Measurements from ENCODE around the gene NUP43.

The NUP43 gene

DNA sequence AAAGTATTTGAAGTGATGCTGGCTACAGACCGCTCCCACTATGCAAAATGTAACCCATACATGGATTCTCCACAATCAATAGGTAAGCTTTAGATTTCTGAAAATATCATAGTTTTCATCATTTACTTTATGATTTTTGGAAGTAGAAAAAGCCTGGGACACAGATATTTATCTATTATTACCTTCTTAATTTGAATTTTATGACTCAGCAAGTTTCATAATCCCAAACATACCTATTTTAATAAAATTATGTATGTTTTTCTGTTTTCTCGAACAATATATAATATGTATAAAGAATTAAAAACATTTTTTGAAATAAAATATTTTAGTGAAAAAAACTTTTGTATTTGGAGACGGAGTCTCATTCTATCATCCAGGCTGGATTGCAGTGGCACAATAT is 24.9 kb upstream of the NUP43 start:
- TF ChIP-seq, protein P1, sequence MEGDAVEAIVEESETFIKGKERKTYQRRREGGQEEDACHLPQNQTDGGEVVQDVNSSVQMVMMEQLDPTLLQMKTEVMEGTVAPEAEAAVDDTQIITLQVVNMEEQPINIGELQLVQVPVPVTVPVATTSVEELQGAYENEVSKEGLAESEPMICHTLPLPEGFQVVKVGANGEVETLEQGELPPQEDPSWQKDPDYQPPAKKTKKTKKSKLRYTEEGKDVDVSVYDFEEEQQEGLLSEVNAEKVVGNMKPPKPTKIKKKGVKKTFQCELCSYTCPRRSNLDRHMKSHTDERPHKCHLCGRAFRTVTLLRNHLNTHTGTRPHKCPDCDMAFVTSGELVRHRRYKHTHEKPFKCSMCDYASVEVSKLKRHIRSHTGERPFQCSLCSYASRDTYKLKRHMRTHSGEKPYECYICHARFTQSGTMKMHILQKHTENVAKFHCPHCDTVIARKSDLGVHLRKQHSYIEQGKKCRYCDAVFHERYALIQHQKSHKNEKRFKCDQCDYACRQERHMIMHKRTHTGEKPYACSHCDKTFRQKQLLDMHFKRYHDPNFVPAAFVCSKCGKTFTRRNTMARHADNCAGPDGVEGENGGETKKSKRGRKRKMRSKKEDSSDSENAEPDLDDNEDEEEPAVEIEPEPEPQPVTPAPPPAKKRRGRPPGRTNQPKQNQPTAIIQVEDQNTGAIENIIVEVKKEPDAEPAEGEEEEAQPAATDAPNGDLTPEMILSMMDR (conservative IDR thresholded peaks at IDR 0.05; ENCODE audit: low read length) = no peak
- H3K4me3 ChIP-seq (ENCODE audit: low read length) = no peak overlapping the region
- no peak for DNase-seq (ENCODE audit: low read depth)

DNA sequence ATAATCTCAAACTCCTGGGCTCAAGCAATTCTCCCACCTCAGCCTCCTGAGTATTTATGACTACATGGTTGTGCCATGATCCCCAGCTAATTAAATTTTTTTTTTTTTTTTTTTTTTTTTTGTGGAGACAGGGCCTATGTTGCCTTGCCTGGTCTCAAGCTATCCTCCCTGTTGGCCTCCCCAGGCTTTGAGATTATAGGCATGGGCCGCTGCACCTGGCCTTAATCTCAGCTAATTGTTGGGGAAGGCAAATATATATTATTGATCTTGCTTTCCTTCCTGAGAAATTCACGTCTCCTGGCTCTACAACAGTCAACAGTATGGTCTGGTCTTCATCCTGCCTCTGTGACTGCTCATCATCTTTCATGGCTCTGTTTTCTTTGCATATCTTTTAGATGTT is 23.3 kb upstream of the NUP43 start:
- H3K4me3 ChIP-seq (ENCODE audit: low read length) = no peak overlapping the region
- DNase-seq (ENCODE audit: low read depth) = no peak
- TF ChIP-seq, protein P1 (conservative IDR thresholded peaks at IDR 0.05; ENCODE audit: low read length) = no peak

DNA sequence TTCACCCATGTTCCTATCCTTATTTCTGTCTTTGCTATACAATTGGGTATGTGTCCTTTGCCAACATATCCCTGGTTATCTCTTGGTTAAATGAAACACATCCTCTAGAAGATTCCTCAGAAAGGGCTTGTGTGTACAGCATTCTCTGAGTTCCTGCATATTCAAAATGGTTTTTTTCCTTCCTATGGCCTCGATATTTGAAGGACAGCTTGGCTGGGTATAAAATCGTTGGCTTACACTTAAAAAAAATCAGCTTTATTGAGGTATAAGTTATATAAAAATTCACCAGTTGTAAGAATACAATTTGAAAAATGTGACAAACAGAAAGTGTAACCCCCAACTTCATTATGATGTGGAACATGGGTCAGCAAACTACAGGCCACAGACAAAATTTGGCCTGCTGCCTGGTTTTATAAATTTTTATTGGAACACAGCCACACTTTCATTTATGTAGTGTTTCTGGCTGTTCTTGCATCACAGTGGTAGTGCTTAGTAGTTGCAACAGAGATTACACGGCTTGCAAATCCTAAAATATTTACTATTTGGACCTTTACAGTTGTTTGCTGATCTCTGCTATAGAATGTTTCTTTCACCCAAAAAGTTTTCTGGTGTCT is 19.9 kb upstream of the NUP43 start:
- TF ChIP-seq, protein P1 (conservative IDR thresholded peaks at IDR 0.05; ENCODE audit: low read length) = no peak
- H3K4me3 ChIP-seq (ENCODE audit: low read length) = no peak overlapping the region
- peak; percentile 21 for DNase-seq (ENCODE audit: low read depth)

DNA sequence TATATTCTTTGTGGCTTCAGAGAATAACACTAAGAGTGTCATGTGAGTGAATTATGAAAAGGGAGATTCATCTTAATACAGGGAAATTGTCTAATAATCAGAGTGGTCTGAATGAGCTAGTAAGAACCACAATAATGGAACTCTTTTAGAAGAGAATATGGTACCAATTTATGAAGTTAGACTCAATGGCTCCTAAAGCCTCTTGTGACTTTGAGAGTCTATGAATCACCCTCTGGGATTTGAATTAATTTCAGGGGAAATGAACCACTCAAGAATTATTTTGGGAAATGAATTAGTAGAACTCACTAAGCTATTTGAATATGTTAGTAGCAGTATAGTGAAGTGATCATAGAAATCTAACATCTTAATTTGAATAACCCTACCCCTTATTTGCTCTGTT is 17.5 kb upstream of the NUP43 start:
- TF ChIP-seq, protein P1 (conservative IDR thresholded peaks at IDR 0.05; ENCODE audit: low read length) = no peak
- DNase-seq (ENCODE audit: low read depth) = peak; percentile 16
- no peak overlapping the region for H3K4me3 ChIP-seq (ENCODE audit: low read length)

DNA sequence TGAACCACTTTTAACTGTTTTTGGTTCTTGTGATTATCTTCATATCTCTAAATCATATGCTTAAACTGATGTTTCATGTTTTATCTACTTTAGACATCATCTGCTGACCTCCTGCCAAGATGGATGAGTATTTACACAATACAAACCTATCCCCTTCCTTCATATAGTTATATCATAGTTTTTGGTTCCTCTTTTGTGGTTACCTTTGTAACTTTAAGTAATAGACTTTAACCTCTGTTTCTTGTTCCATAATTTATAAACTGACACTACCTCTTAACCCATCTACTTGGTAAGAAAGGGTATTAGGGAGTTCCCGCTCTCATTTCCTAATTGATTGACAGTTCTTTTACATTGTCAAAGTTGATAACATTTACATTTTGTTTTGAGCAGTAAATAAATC is 15.1 kb upstream of the NUP43 start:
- TF ChIP-seq, protein P1 (conservative IDR thresholded peaks at IDR 0.05; ENCODE audit: low read length) = no peak
- no peak for DNase-seq (ENCODE audit: low read depth)
- no peak overlapping the region for H3K4me3 ChIP-seq (ENCODE audit: low read length)

DNA sequence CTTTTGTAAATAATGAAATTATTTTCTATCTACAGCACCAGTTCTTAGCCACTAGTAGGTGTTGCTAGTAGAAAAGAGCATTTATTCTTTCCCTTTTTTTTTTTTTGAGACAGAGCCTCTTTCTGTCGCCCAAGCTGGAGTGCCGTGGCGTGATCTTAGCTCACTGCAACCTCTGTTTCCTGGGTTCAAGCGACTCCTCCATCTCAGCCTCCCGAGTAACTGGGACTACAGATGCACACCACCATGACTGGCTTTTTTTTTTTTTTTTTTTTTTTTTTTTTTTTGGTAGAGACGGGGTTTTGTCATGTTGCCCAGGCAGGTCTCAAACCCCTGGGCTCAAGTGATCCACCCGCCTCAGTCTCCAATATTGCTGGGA is 9.9 kb upstream of the NUP43 start:
- TF ChIP-seq, protein P1 (conservative IDR thresholded peaks at IDR 0.05; ENCODE audit: low read length) = no peak

DNA sequence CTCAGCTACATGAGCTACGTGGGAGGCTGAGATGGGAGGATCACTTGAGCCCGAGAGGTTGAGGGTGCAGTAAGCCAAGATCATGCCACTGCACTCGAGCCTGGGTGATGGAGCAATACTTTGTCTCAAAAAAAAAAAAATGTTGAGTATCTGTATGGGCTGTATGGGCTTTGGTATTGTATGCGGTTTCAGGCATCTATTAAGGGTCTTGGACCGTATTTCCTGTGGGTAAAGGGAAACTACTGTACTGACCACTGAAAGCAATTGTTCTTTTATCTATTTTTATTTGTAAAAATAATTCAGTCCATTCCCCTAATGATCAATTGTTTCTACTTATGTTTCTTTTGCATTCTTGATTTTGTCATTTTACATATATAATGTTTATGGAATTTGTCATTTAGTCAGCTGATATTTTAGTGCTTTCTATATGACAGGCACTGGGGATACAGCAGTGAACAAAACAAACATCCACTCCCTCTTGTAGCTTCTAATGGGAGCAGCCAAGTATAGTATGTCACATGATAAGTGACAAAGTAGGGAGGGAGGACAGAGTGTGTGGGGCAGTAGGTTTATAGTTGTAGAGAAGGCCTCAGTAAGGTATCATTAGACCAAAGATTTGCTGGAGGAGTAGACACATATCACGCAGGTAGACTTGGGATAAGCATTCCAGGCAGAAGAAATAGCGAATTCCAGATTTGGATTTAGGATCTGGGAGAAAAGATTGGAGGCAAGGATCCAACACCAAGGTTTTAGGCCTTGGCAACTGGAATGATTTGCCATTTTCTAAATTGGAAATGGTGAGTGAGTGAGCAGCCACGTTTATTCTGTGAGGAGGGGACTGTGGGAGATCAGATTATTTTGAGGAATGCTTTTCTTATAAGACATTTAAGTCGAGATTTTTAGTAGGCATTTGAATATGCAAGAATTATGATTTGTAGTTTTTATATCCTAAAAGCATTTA is 9.3 kb upstream of the NUP43 start:
- no peak for DNase-seq (ENCODE audit: low read depth)
- no peak overlapping the region for H3K4me3 ChIP-seq (ENCODE audit: low read length)
- TF ChIP-seq, protein P1 (conservative IDR thresholded peaks at IDR 0.05; ENCODE audit: low read length) = no peak

More for the DNA sequence above, 9.9 kb upstream of the NUP43 start:
- DNase-seq (ENCODE audit: low read depth) = no peak
- no peak overlapping the region for H3K4me3 ChIP-seq (ENCODE audit: low read length)
